GM21723 (cell line): ENCODE data around the gene CELF2.

Experiments used
- ATAC-seq: cut with Tn5 transposase; IDR thresholded peaks from one replicate; pipeline ENCODE4 v1.9.1; 2021; ENCODE audit warnings: mild to moderate bottlenecking, moderate library complexity; ENCODE audit not compliant: unreplicated experiment

CELF2 gene

GRCh38 chr10:11290156-11290890 lies 272.7 kb downstream of the CELF2 start:
- ATAC-seq, result no peak

GRCh38 chr10:11292576-11293302 lies 275.1 kb downstream of the CELF2 start:
- ATAC-seq, result no peak

- ATAC-seq, result no peak
Measured at GRCh38 chr10:11293332-11293731, 275.7 kb downstream of the CELF2 start.

- ATAC-seq, result no peak
Measured at GRCh38 chr10:11294831-11295450, 277.3 kb downstream of the CELF2 start.

GRCh38 chr10:11295492-11295891 lies 277.8 kb downstream of the CELF2 start:
- no peak for ATAC-seq

- ATAC-seq, result no peak
Measured at GRCh38 chr10:11297136-11297535, 279.5 kb downstream of the CELF2 start.

GRCh38 chr10:11298116-11298515 lies 280.4 kb downstream of the CELF2 start:
- no peak for ATAC-seq

- ATAC-seq, result no peak
Measured at GRCh38 chr10:11299125-11299524, 281.5 kb downstream of the CELF2 start.

- no peak for ATAC-seq
Measured at GRCh38 chr10:11300026-11300425, 282.4 kb downstream of the CELF2 start.

- ATAC-seq, result no peak
Measured at GRCh38 chr10:11300563-11300962, 282.9 kb downstream of the CELF2 start.

GRCh38 chr10:11301571-11302111 lies 284.0 kb downstream of the CELF2 start:
- ATAC-seq, result no peak

- ATAC-seq, result no peak
Measured at GRCh38 chr10:11302181-11302580, 284.5 kb downstream of the CELF2 start.

- no peak for ATAC-seq
Measured at GRCh38 chr10:11303361-11304170, 285.9 kb downstream of the CELF2 start.

- no peak for ATAC-seq
Measured at GRCh38 chr10:11304906-11305585, 287.4 kb downstream of the CELF2 start.

GRCh38 chr10:11305825-11306593 lies 288.3 kb downstream of the CELF2 start:
- ATAC-seq, result no peak

GRCh38 chr10:11307004-11307403 lies 289.3 kb downstream of the CELF2 start:
- ATAC-seq, result no peak

GRCh38 chr10:11307937-11308336 lies 290.3 kb downstream of the CELF2 start:
- ATAC-seq, result no peak

- ATAC-seq, result no peak
Measured at GRCh38 chr10:11311027-11311426, 293.4 kb downstream of the CELF2 start.

GRCh38 chr10:11313463-11313862 lies 295.8 kb downstream of the CELF2 start:
- ATAC-seq, result no peak
